Upper lobe of left lung (tissue), 4 donors: ENCODE measurements around the gene GRK5.

Source experiments
- CTCF ChIP-seq, 6 experiments: fragments of 450-650 bp in 4 of 6; fragments of 200-600 bp in 2 of 6; sonication (generic) in 2 of 6; IDR thresholded peaks; one replicate each; pipeline ENCODE4 v1.5.1; 2016 to 2019; ENCODE audit warnings: antibody characterized with exemption in 6 of 6
- EP300 ChIP-seq, 4 donors: sonication (generic); formaldehyde crosslinking; IDR thresholded peaks; one replicate each; pipeline ENCODE4 v1.5.1; 2017; ENCODE audit warnings: antibody characterized with exemption in 4 of 4, control low read depth in 2 of 4
- POLR2A ChIP-seq, 4 donors: fragments of 450-650 bp; IDR thresholded peaks; one replicate each; pipeline ENCODE4 v1.5.1; 2016 to 2017; ENCODE audit warnings: antibody characterized with exemption in 4 of 4, mild to moderate bottlenecking in 2 of 4
- POLR2AphosphoS5 ChIP-seq, 2 donors: sonication (generic); formaldehyde crosslinking; IDR thresholded peaks; one replicate each; pipeline ENCODE4 v1.5.1; 2017; ENCODE audit warnings: antibody characterized with exemption in 2 of 2

GRCh38 chr10:119469846-119470245 is 262.5 kb downstream of the GRK5 start:
- TF ChIP-seq CTCF (IDR thresholded peaks at IDR 0.05) (no peak), POLR2AphosphoS5 (IDR thresholded peaks at IDR 0.05) (no peak), POLR2A (IDR thresholded peaks at IDR 0.05) (no peak), EP300 (IDR thresholded peaks at IDR 0.05) (no peak)
